Transverse colon (tissue), 4 donors: Measurements from ENCODE around the gene BCL11A. TPM values are rescaled to one million over a fixed set of nuclear protein-coding genes. Genes with fewer than 3 reads are reported as not detected.

Experiments used
- DNase-seq: peaks from one replicate; pipeline ENCODE4 v3.0.0-alpha.2; 2019
- H3K27ac ChIP-seq, 4 donors: fragments of 200-600 bp; sonication (generic); 2 replicates each; pipeline ENCODE4 v1.5.1; 2016 to 2018; ENCODE audit warnings: inconsistent platforms in 4 of 4
- H3K27me3 ChIP-seq: fragments of 200-600 bp; sonication (generic); 2 replicates; pipeline ENCODE4 v1.5.1; 2017; ENCODE audit warnings: inconsistent platforms
- H3K36me3 ChIP-seq, 4 donors: fragments of 200-600 bp; sonication (generic); 2 replicates each; pipeline ENCODE4 v1.5.1; 2017 to 2019; ENCODE audit warnings: inconsistent platforms in 4 of 4
- H3K4me1 ChIP-seq, 4 donors: fragments of 200-600 bp; sonication (generic); 2 replicates each; pipeline ENCODE4 v1.5.1; 2017 to 2020; ENCODE audit warnings: inconsistent platforms in 4 of 4
- H3K4me3 ChIP-seq, 4 donors: fragments of 200-600 bp; sonication (generic); 1 replicate in 1 of 4; 2 replicates in 3 of 4; pipeline versions ENCODE4 v1.5.1 to v1.6.1; 2017 to 2019; ENCODE audit warnings: inconsistent platforms in 4 of 4
- H3K9me3 ChIP-seq, 2 donors: fragments of 200-600 bp; sonication (generic); 2 replicates each; pipeline ENCODE4 v1.5.1; 2017 to 2019; ENCODE audit warnings: inconsistent platforms in 2 of 2
- CTCF ChIP-seq, 5 experiments: fragments of 200-600 bp in 3 of 5; fragments of 450-650 bp in 2 of 5; sonication (generic) in 3 of 5; IDR thresholded peaks; 1 replicate in 2 of 5; 2 replicates in 3 of 5; pipeline ENCODE4 v1.5.1; 2016 to 2017; ENCODE audit warnings: antibody characterized with exemption in 5 of 5, inconsistent platforms in 3 of 5, mild to moderate bottlenecking in 2 of 5, moderate library complexity in 1 of 5
- EP300 ChIP-seq: sonication (generic); formaldehyde crosslinking; IDR thresholded peaks from one replicate; pipeline ENCODE4 v1.6.1; 2017; ENCODE audit warnings: antibody characterized with exemption, low read depth
- POLR2A ChIP-seq: fragments of 450-650 bp; IDR thresholded peaks from one replicate; pipeline ENCODE4 v1.6.1; 2016; ENCODE audit warnings: antibody characterized with exemption, mild to moderate bottlenecking, moderate library complexity
- POLR2AphosphoS5 ChIP-seq, 3 donors: sonication (generic); formaldehyde crosslinking; IDR thresholded peaks; one replicate each; pipeline ENCODE4 v1.6.1; 2016; ENCODE audit warnings: antibody characterized with exemption in 3 of 3
- WGBS, 2 donors: methylation state at CpG; one replicate each; pipeline ENCODE4 v1.1.5; 2018; ENCODE audit warnings: low coverage in 1 of 2; 5-methylcytosine and 5-hydroxymethylcytosine counted together
- in situ Hi-C, 4 donors: fragments of 200-750 bp; cut with MboI; loops; one replicate each; pipeline versions ENCODE4 v1.15.0 to v1.15.1; 2017; ENCODE audit warnings: low sequenced_read_pairs in 3 of 4, low pct_ligation_motif_present in 1 of 4, low pct_unique_long_range_greater_than_20kb in 1 of 4
- intact Hi-C: fragments of 100-400 bp; cut with DNase I; formaldehyde crosslinking; loops from one replicate; pipeline ENCODE4 v1.15.1; 2023; ENCODE audit warnings: low total_unique reads
- total RNA-seq, 4 donors: library from RNA; depleted of rRNA; stranded (reverse); fragments of >200 nt; gene quantifications; one replicate each; pipeline ENCODE4 v1.1.0, GENCODE V29; 2016

Gene BCL11A
- total RNA-seq, 4 donors from 2014 or later, result 11.3 to 38.1 (median 19.9) TPM

- DNase-seq, result no peak
- H3K4me3 ChIP-seq, result no peak overlapping the region
- intact Hi-C loops, result no loop called here
- peaks cover 0 to 5% (median 2%) of the 10 kb centered on the region in 4 donors for H3K4me1 ChIP-seq
- H3K36me3 ChIP-seq, result no peaks in the 10 kb centered on the region
- H3K9me3 ChIP-seq, result no peaks in the 10 kb centered on the region
- TF ChIP-seq EP300 (no peak), POLR2A (no peak), POLR2AphosphoS5 (IDR thresholded peaks at IDR 0.05) (no peak), CTCF (IDR thresholded peaks at IDR 0.05) (no peak)
- 90 to 96% methylated on average over 2 of the region's 2 CpGs for WGBS, 2 donors
- no peak overlapping the region for H3K27ac ChIP-seq
- H3K27me3 ChIP-seq, result no peaks in the 10 kb centered on the region
- in situ Hi-C loops, result no loop called here
These were observed 52.6 kb downstream of the BCL11A start for GRCh38 chr2:60500861-60501260.

- TF ChIP-seq EP300 (no peak), POLR2A (no peak), CTCF (IDR thresholded peaks at IDR 0.05) (no peak), POLR2AphosphoS5 (IDR thresholded peaks at IDR 0.05) (no peak)
- H3K27me3 ChIP-seq, result no peaks in the 10 kb centered on the region
- intact Hi-C loops, result no loop called here
- in situ Hi-C loops, result no loop called here
- 85% methylated on average over 7 of the region's 8 CpGs; no CpG with 5 or more reads in 1 of the 2 donors for WGBS, 2 donors
- DNase-seq, result no peak
- no peaks in the 10 kb centered on the region for H3K9me3 ChIP-seq
- H3K36me3 ChIP-seq, result no peaks in the 10 kb centered on the region
- no peak overlapping the region for H3K4me3 ChIP-seq
- H3K27ac ChIP-seq, result no peak overlapping the region
- peaks cover 0 to 15% (median 8%) of the 10 kb centered on the region in 4 donors for H3K4me1 ChIP-seq
These were observed 53.7 kb downstream of the BCL11A start for GRCh38 chr2:60499651-60500265.

- Histone ChIP-seq H3K9me3 (no peaks in the 10 kb centered on the region), H3K4me1 (peaks cover 0 to 20% (median 13%) of the 10 kb centered on the region in 4 donors), H3K27me3 (no peaks in the 10 kb centered on the region), H3K27ac (no peak overlapping the region), H3K4me3 (no peak overlapping the region), H3K36me3 (no peaks in the 10 kb centered on the region)
- TF ChIP-seq POLR2AphosphoS5 (IDR thresholded peaks at IDR 0.05) (no peak), EP300 (no peak)
- DNase-seq, result no peak
- in situ Hi-C loops, result no loop called here
- intact Hi-C loops, result no loop called here
- WGBS, 2 donors, result 83 to 85% methylated on average over 2 to 8 of the region's 8 CpGs
These were observed 54.5 kb downstream of the BCL11A start for GRCh38 chr2:60498816-60499429.

- peaks cover 0 to 20% (median 13%) of the 10 kb centered on the region in 4 donors for H3K4me1 ChIP-seq
- no peaks in the 10 kb centered on the region for H3K27me3 ChIP-seq
- H3K27ac ChIP-seq, result no peak overlapping the region
- 90% methylated on average over 8 of the region's 8 CpGs; no CpG with 5 or more reads in 1 of the 2 donors for WGBS, 2 donors
- H3K36me3 ChIP-seq, result no peaks in the 10 kb centered on the region
- no peak for DNase-seq
- H3K4me3 ChIP-seq, result no peak overlapping the region
- TF ChIP-seq POLR2A (no peak), POLR2AphosphoS5 (IDR thresholded peaks at IDR 0.05) (no peak), CTCF (IDR thresholded peaks at IDR 0.05) (no peak), EP300 (no peak)
- in situ Hi-C loops (no loop called here), intact Hi-C loops (no loop called here)
- no peaks in the 10 kb centered on the region for H3K9me3 ChIP-seq
These were observed 55.2 kb downstream of the BCL11A start for GRCh38 chr2:60498127-60498815.
